Measurements from ENCODE around the gene RAB11FIP2.

DNA sequence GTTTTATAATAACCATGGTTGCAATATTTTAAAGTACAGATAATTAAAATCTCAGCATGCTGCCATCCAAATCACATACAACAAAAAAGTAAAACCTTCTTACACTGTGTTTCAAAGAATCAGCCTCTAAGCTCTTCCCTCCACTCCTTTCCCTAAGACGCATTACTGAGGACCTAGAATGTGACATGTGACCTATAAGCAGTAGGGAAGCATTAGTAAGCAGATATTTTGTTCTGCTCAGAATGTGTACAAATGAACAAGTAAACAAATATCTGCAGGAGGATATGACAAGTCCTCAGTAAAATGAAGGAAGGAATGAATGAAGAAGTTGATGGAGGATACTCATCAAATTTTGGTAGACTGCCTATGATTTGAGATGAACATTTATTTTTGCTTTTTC is 49.1 kb downstream of the RAB11FIP2 start:
- TF ChIP-seq, protein P1, sequence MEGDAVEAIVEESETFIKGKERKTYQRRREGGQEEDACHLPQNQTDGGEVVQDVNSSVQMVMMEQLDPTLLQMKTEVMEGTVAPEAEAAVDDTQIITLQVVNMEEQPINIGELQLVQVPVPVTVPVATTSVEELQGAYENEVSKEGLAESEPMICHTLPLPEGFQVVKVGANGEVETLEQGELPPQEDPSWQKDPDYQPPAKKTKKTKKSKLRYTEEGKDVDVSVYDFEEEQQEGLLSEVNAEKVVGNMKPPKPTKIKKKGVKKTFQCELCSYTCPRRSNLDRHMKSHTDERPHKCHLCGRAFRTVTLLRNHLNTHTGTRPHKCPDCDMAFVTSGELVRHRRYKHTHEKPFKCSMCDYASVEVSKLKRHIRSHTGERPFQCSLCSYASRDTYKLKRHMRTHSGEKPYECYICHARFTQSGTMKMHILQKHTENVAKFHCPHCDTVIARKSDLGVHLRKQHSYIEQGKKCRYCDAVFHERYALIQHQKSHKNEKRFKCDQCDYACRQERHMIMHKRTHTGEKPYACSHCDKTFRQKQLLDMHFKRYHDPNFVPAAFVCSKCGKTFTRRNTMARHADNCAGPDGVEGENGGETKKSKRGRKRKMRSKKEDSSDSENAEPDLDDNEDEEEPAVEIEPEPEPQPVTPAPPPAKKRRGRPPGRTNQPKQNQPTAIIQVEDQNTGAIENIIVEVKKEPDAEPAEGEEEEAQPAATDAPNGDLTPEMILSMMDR (conservative IDR thresholded peaks at IDR 0.05; ENCODE audit: low read length): no peak
- TF ChIP-seq EZH2phosphoT487 (IDR thresholded peaks at IDR 0.05; ENCODE audit: borderline replicate concordance, low read depth, low read length): no peak
